Thoracic aorta (tissue), 2 donors: ENCODE results near the gene CREB5. TPM values are rescaled to one million over a fixed set of nuclear protein-coding genes. Genes with fewer than 3 reads are reported as not detected.

Source experiments
- ATAC-seq: fragments of 150-250 bp; one replicate; pipeline ENCODE4 v1.8.0; 2017; ENCODE audit warnings: low read depth; ENCODE audit not compliant: insufficient number of reproducible peaks, low FRiP score
- DNase-seq: peaks from one replicate; pipeline ENCODE4 v3.0.0-alpha.2; 2020; ENCODE audit warnings: low spot score
- H3K27ac ChIP-seq, 2 donors: fragments of 200-600 bp; sonication (generic); 1 replicate in 1 of 2; 2 replicates in 1 of 2; pipeline ENCODE4 v1.5.1; 2016; ENCODE audit warnings: mild to moderate bottlenecking in 2 of 2, moderate library complexity in 2 of 2
- H3K27me3 ChIP-seq: fragments of 200-600 bp; sonication (generic); replicated peaks from 2 replicates; pipeline ENCODE4 v1.6.0; 2016; ENCODE audit warnings: mild to moderate bottlenecking; ENCODE audit not compliant: insufficient read depth
- H3K36me3 ChIP-seq: fragments of 200-600 bp; sonication (generic); one replicate; pipeline ENCODE4 v1.5.1; 2016
- H3K4me1 ChIP-seq, 2 donors: fragments of 200-600 bp; sonication (generic); 1 replicate in 1 of 2; 2 replicates in 1 of 2; pipeline versions ENCODE4 v1.5.1 to v1.6.0; 2016; ENCODE audit warnings: low read depth in 2 of 2, mild to moderate bottlenecking in 1 of 2; ENCODE audit not compliant: control insufficient read depth in 1 of 2
- H3K4me3 ChIP-seq: fragments of 200-600 bp; sonication (generic); 2 replicates; pipeline ENCODE4 v1.5.1; 2016; ENCODE audit warnings: mild to moderate bottlenecking
- H3K9me3 ChIP-seq: fragments of 200-600 bp; sonication (generic); 2 replicates; pipeline ENCODE4 v1.5.1; 2016
- CTCF ChIP-seq: fragments of 200-600 bp; sonication (generic); IDR thresholded peaks from one replicate; pipeline ENCODE4 v1.5.1; 2019; ENCODE audit warnings: antibody characterized with exemption
- total RNA-seq, 2 donors: library from RNA; depleted of rRNA; stranded (reverse); fragments of >200 nt; gene quantifications; one replicate each; pipeline versions ENCODE4 v1.1.0 to v1.2.3, GENCODE V29; 2016

CREB5 gene
- total RNA-seq, 2 donors from 2014 or later, result 44.4 to 49.1 TPM

- Histone ChIP-seq H3K4me3 (no peak overlapping the region), H3K36me3 (no peaks in the 10 kb centered on the region), H3K9me3 (no peaks in the 10 kb centered on the region), H3K27me3 (no peaks in the 10 kb centered on the region), H3K27ac (no peak overlapping the region), H3K4me1 (peaks cover 0 to 23% of the 10 kb centered on the region in 2 donors)
- no peak for ATAC-seq
- TF ChIP-seq CTCF, result no peak
- no peak for DNase-seq
Measured at GRCh38 chr7:28738412-28738811, 326.1 kb downstream of the CREB5 start.

- Histone ChIP-seq H3K27me3 (no peaks in the 10 kb centered on the region), H3K9me3 (no peaks in the 10 kb centered on the region), H3K4me1 (peaks cover 0 to 17% of the 10 kb centered on the region in 2 donors), H3K36me3 (no peaks in the 10 kb centered on the region), H3K27ac (no peak overlapping the region), H3K4me3 (no peak overlapping the region)
- DNase-seq (no peak), ATAC-seq (no peak)
- TF ChIP-seq CTCF, result no peak
Measured at GRCh38 chr7:28739128-28739527, 326.8 kb downstream of the CREB5 start.

- Histone ChIP-seq H3K36me3 (no peaks in the 10 kb centered on the region), H3K27ac (no peak overlapping the region), H3K9me3 (no peaks in the 10 kb centered on the region), H3K27me3 (no peaks in the 10 kb centered on the region), H3K4me3 (no peak overlapping the region), H3K4me1 (peaks cover 0 to 17% of the 10 kb centered on the region in 2 donors)
- DNase-seq (no peak), ATAC-seq (no peak)
- no peak for TF ChIP-seq CTCF
Measured at GRCh38 chr7:28739826-28740225, 327.5 kb downstream of the CREB5 start.

GRCh38 chr7:28744951-28745350, 332.6 kb downstream of the CREB5 start:
- Histone ChIP-seq H3K36me3 (no peaks in the 10 kb centered on the region), H3K4me3 (no peak overlapping the region), H3K9me3 (no peaks in the 10 kb centered on the region), H3K4me1 (peaks cover 0 to 41% of the 10 kb centered on the region in 2 donors), H3K27ac (no peak overlapping the region), H3K27me3 (no peaks in the 10 kb centered on the region)
- TF ChIP-seq CTCF, result no peak
- ATAC-seq, result no peak
- DNase-seq, result no peak

GRCh38 chr7:28745351-28745750, 333.0 kb downstream of the CREB5 start:
- Histone ChIP-seq H3K4me3 (no peak overlapping the region), H3K27ac (no peak overlapping the region), H3K27me3 (no peaks in the 10 kb centered on the region), H3K9me3 (no peaks in the 10 kb centered on the region), H3K36me3 (no peaks in the 10 kb centered on the region), H3K4me1 (peaks cover 0 to 38% of the 10 kb centered on the region in 2 donors)
- no peak for TF ChIP-seq CTCF
- no peak for ATAC-seq
- no peak for DNase-seq
